Measurements from ENCODE around the gene LRRK1.

Gene LRRK1

DNA sequence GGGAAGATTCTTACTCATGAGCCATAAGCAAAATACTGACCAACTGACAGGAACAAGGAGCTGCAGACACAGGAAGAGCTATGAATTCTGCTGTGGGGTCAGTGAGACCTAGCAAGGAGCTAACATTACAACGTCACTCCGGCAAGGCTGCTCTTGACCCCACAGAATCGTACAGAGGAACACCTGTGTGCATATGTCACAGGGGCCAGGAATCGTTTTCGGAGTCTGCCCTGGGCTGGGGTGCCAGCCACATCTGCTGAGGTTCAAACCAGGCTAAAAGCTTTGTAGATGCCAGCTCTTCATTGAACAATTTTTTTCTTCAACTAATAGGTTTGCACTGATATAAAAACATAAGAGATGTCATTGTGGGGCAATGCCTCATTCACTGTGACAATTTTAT lies 82.6 kb downstream of the LRRK1 start:
- DNase-seq (ENCODE audit: low read depth in 1 of 2, low spot score in 1 of 2), result no peak

DNA sequence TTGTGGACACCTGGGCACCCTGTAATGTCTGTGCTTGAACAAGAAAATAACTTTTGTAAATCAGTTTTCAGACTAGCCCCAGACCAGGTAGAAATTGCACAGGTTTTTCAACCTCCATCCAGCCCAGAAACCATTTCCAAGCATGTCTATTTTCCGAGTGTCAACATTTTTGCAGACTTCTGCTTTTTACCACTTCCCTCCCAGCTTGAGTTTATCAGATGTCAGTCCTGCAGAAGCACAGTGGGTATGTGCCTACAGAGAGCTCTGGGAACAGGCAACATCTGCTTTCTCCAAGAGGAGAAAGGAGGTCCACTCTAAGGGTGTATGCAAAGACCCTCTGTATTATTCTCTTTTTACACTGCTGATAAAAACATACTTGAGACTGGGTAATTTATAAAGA lies 83.9 kb downstream of the LRRK1 start:
- DNase-seq (ENCODE audit: low read depth in 1 of 2, low spot score in 1 of 2), result no peak

DNA sequence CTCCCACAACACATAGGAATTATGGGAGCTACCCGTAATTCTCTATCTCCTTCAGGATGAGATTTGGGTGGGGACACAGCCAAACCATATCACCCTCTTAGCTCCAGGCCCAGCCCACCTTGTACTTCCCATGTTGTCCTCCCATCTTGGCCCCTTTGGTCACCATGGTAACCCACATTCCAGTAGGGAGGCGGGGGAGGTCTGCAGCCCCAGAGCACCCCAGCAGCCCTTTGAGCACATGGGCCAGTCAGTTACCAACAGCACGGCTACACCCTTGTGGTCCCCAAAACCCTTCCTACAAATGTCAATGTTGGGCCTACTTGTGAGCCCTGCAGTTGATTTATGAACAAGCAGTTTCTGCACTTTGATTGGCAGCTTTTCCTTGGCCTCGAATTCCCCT lies 84.5 kb downstream of the LRRK1 start:
- no peak for DNase-seq (ENCODE audit: low read depth in 1 of 2, low spot score in 1 of 2)

DNA sequence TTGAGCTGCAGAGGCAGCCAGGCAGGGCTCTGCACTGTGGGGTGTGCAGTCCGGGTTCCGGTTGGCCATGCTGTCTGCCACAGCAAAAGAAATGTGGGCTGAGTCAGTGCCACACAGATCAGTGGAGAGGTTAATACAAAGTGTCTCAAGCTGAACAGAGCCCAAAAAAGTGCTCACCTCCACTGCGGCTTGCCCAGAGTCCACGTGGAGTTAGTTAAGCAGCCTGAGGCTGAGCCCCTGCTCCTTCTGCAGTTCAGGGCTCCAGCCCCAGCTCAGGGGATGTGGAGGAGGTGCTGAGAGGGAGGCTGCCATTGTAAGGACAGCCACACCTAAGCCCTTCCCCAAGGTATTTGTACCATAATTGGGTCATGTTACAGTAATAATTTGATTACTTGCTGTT lies 85.3 kb downstream of the LRRK1 start:
- no peak for DNase-seq (ENCODE audit: low read depth in 1 of 2, low spot score in 1 of 2)

DNA sequence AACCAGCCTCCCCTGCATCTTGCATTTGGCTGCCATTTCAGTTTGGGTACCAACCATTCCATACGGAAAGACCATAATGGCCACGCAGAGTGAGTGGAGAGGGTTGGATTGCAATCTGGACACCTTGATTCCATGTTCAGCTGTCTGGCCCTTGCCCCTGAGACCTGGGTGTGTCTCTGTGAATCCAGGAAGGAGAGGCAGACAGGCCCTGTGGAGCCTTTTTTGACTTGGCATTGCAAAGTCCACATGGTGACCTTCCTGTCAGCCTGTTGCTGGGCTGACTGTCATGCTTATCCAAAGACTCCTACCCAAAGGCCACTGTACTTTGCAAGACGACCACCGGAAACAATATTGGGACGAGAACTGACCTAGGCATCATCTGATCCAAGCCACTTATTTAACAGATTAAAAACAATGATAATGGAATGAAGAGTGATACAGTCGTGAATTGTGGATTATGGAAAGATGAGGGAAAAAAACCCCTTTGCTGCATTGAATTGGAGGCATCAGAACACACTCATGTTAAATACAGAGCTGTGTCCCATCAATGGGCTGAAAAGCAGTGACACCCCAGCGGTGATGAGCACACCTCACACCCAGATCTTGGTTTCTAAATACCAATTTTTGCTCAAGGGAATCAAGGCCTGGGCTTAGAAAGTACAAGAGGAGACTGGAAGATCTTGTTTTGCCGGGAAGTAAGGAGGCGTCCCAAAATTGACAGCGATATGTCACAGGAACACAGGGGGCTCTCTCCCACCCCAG lies 86.0 kb downstream of the LRRK1 start:
- DNase-seq (ENCODE audit: low read depth in 1 of 2, low spot score in 1 of 2), result no peak

DNA sequence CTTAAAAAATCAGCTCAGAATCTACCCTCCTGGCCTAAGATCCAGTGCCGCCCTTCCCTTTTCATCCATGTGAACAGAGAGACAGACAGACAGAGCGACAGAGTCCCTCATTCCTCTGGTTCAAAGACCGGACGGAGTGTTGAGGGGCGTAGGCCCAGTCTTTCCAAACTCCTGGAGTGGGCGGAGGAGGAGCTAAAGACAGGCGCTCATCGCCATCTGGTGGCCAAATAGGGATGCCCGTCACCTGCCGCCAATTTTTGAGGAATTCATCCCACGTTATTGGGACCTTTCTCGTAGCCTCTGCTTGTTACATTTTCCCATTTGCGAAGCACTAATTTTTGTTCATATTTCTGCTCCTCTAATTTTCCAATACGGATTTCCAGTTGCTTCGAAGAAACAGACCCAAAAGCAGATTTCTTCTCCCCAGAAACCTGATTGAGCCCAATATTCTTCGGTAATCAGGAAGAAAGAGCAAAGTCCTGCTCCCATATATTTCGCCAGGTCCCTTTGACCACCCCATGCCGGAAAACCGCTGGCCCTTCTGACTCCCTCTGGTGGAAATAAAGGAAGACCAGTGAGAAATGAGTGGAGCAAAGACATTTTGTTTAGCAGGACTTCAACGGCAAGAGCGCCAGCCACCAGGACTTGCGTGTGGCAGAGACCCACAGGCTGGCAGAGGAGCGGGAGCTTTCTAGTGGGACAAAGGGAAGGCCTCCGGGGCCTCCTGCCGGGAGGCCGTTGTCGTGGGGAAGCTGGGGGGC lies 88.0 kb downstream of the LRRK1 start:
- DNase-seq (ENCODE audit: low read depth in 1 of 2, low spot score in 1 of 2), result peak; percentile 34 to 62

DNA sequence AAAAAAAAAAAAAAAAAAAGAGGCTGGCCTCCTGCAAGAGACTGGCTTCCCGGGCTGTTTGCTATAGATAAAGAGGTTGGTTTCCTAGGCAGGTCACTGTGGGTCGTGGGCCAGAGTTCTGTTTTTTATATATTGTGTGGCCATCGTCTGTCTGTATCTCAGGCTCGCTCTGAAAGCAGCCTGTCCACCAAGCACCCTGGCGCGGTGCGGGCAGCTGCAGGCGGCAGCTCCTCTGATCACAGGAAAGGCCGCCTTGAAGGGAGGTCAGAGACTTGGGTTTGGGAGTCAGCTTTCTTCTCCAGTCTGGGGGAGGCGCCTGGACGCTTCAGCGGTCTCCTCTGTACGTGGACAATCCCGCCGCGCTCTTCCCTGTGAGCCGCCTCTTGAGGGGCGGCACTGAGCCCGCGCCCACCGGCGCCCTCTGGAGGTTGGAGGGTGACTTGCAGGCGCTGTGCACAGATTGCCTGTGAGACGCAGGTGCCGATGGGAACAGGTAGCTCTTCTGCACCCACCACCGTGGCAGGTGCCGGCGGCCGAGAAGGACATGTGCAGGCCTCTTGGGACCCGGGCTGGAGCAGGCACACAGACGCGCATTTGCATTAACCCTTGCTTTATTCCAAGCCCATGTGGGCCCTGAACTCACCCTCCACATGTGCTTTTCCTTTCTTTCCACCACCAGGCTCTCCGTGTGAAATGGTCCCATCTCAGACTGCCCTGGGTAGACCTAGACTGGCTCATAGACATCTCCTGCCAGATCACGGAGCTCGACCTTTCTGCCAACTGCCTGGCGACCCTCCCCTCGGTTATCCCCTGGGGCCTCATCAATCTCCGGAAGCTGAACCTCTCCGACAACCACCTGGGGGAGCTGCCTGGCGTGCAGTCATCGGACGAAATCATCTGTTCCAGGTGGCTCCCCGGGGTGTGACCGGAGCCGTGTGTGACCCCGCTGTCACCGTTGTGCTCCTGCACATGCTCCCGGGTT lies 89.3 kb downstream of the LRRK1 start:
- DNase-seq (ENCODE audit: low read depth in 1 of 2, low spot score in 1 of 2), result peak; percentile 80 to 81

DNA sequence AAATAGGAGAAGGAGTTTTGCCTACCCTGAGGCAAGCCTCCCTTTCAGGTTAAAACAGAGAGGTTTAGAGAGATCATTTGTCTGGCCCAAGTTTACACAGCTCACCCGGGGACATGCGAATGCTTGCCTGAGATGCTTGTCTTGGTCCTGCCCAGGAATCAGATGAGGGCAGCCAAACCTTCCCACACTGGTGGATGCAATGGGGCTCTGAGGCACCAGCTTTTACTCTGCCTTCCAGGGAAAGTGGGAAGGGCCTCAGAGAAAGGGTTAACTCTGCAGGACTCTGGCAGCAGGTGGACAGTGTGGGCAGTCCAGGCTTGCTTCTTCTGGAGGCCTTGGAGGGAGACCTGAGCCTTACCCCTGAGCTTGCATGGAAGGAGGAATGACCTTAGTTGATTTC lies 90.0 kb downstream of the LRRK1 start:
- no peak for DNase-seq (ENCODE audit: low read depth in 1 of 2, low spot score in 1 of 2)

DNA sequence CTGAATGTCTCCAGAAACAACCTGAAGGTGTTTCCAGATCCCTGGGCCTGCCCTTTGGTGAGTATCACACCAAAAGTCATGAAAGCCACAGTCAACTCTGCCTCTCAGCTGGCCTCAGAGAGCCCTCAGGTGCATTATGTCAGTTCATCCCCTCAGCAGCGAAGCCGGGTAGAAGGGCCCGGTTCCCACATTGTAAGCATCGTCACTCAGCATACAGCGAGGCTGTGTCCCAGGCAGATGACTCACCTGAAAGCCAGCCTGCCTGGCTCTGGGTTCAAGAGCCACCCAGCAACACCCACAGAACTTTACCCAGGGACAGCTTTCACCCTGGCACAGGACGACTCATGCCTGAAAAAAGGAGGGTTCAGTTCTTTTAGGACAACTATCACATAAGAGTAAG lies 91.6 kb downstream of the LRRK1 start:
- no peak for DNase-seq (ENCODE audit: low read depth in 1 of 2, low spot score in 1 of 2)

DNA sequence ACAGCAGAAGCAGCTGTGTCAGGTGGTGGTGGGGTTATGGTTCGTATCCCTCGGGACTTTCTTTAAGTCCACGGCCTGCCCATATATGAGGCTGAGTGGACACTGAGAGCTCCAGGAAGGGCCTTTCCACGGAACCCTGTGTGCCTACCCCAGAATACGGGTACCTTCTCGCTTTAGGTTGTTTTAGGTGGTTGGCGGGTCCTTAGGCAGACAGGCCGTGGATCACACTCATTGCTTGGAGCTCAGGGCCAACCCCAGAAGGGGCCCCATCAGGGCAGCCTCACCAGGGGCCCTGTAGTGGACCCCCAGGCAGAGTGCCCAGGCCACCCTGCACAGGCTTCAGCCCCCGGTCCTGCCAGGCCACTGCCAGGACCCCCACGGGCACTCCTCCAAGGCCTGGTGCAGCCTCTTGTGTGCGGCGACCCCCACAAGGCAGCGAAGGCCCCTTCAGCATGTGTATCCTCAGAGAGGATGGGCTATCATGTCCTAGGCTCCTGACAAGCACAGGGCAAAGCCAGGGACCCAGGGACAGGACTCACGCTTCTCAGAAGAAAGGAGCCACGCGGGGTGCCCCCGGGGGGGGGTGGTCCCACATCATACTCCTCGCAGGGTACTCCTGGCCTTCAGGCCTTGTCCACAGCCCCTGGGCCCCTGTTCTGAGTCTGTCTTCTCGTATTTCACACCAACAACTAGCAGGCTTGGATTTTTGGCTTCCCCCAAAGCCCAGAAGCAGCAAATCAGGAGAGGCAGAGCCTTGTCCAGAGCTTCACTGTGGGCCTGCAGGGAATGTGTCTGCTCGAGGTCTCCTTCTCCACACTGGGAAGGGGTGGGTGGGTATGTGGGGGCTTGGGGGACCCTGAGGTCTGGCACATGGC lies 93.4 kb downstream of the LRRK1 start:
- no peak for DNase-seq (ENCODE audit: low read depth in 1 of 2, low spot score in 1 of 2)

DNA sequence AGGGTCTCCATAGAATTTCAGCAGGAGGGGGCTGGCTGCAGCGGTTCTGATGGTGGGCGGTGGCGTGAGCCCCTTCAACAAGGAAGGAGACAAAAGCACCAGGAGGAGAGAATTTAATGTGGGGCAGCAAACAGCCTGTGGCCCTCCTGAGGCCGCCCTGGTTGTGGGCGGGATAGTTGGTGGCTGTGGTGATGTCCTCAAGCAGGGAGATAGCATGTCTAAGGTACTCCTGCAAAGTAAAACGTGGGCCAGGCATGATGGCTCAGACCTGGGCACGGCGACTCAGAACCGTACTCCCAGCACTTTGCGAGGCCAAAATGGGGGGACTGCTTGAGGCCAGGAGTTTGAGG lies 94.0 kb downstream of the LRRK1 start:
- DNase-seq (ENCODE audit: low read depth in 1 of 2, low spot score in 1 of 2), result no peak

DNA sequence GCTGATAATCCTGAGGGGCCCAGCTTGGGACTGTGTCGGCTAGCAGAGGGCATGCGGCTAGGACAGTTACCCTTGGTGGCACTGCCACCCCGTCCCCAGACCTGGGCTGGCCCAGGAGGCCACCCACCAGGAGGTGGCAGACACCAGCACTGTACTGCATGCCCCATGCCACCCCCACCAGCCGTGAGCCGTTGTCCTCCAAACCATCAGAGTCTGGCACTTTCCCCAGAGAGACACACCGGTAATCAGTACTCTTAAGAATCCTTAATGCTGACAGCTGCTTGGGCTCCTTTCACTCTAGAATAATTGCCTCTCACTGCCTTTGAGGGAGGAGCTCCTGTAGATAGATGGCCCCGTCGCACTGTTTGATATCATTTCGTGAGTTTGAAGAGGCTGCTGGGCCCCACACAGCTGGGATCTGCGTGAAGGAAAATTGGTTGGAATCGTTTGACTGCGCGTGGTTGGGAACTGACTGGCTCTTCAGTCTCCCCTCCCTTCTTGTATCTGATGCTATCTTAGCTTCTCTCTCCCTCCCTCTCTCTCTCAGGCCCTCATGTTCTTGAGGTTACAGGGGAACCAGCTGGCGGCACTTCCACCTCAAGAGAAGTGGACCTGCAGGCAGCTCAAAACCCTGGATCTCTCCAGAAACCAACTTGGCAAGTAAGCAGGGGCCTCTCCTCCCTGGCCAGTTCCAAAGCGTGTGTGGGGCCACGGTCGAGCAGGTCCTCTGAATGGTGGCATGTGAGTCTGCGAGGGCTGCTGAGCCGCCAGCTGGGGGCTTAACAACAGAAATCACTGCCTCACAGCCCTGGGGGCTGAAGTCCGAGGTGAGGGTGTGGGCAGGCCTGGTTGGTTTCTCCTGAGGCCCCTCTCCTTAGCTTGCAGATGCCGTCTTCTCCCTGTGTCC lies 94.9 kb downstream of the LRRK1 start:
- no peak for DNase-seq (ENCODE audit: low read depth in 1 of 2, low spot score in 1 of 2)

DNA sequence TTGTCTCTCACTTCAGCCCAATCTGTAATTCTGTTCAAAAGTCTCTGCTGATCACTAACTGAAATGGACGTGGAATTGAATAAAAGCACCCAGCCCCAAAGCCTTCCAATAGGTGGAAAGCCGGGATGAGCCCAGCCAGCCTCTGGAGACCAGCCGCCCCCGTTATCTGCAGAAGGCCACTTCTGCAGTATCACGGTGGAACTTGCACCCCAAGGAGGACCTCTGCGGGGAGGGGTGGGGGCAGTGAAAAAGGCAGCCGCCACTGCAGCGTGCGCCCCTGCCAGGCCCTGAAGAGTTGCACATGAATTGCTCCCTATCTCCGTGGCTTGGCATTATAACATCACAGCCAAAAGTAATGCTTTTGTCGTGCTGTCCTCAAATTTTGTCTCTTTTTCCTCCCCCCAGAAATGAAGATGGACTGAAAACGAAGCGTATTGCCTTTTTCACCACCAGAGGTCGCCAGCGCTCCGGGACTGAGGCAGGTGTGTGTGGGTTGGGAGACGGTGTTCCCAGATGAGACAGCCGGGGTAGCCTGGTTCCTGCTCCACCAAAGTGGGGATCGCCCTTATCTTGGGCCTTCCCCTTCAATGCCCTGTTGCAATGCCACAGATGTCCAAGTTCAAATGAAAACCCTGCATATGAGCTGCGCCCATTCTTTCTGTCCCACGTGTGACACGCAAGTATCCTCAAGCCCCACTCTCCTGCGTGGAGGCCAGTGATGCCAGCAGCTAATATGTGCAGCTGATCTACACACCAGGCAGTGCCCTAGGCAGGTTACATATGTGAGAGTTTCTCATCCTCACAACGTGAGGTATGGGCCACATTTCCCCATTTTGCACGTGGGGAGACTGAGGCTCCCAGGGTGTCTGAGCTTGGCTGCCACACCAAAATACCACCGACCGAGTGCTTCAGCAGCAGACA lies 96.0 kb downstream of the LRRK1 start:
- DNase-seq (ENCODE audit: low read depth in 1 of 2, low spot score in 1 of 2), result peak; percentile 58 to 65

DNA sequence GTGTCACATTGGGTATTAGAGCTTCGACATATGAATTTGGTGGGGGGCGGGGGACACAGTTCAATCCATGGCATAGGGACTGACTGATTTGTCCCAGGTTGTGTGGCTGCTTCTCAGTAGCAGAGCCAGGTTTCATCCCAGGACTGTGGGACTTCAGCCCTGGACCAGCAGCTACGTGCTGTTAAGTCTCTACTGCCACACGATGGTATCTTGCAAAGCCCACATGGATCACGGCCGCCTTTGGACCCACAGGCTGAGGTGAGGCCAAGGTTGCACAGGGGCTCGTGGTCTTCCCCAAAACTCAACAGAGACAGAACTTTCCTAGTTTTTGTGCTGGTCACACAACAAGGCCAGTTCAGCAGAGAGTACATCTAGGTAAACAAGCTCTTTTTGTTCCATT lies 97.4 kb downstream of the LRRK1 start:
- DNase-seq (ENCODE audit: low read depth in 1 of 2, low spot score in 1 of 2), result no peak

DNA sequence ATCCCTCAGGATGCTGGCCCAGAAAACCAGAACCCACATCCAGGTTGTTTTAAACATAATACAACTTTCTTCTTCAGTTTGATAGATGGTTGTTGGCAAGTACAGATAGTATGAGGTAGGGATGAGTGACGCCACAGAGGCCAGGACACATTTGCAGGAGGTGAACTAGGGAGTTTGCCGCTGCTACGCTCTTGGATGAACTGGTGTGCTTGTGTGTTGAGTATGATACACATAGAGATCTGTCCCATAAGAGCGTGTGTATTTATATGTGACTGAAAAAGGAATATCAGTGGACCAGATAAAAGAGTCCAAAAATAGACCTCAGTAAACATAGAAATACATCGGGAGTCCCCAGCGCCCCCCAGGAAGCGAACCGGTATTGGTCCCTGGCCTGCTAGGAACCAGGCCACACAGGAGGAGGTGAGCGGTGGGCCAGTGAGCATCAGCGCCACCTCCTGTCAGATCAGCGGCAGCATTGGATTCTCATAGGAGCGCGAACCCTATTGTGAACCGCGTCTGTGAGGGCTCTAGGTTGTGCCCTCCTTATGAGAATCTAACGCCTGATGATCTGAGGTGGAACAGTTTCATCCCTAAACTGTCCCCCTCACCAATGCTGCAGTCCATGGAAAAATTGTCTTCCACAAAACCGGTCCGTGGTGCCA lies 98.1 kb downstream of the LRRK1 start:
- DNase-seq (ENCODE audit: low read depth in 1 of 2, low spot score in 1 of 2), result no peak

DNA sequence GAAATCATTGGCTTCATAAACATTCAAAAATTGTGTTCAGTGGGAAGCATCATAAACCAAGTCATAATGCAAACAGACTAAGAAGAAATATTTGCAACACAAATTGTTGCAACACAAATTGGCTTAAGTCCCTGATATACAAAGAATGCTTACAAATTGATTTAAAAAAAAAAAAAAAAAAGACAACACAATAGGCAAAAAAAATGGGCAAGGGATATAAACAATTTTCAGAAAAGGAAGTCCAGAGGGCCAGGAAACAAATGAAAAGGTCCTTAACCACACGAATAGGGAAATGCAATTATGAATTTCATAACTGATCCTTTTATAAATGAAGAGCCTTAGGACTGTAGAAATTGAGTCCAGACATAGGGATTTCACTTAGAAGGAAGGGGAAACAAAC lies 98.9 kb downstream of the LRRK1 start:
- DNase-seq (ENCODE audit: low read depth in 1 of 2, low spot score in 1 of 2), result no peak

DNA sequence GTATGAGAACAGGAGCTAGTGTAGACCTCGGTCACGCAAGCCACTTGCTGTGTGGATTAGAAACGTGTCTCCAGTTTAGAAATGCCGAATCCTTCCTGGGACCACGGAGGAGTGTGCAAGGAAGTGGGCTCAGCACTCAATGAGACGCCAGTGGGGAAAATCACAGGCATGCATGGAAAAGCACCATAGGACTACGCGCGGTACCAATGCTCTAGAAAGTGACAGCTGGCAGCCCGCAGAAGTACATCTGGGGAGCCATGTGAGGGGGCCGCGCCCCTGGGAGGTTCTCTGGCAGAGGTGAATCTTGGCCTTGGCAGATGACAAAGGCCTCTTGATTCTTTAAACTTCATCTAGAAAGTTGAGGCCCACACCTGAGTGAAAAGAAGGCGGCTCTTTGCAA lies 99.3 kb downstream of the LRRK1 start:
- no peak for DNase-seq (ENCODE audit: low read depth in 1 of 2, low spot score in 1 of 2)

DNA sequence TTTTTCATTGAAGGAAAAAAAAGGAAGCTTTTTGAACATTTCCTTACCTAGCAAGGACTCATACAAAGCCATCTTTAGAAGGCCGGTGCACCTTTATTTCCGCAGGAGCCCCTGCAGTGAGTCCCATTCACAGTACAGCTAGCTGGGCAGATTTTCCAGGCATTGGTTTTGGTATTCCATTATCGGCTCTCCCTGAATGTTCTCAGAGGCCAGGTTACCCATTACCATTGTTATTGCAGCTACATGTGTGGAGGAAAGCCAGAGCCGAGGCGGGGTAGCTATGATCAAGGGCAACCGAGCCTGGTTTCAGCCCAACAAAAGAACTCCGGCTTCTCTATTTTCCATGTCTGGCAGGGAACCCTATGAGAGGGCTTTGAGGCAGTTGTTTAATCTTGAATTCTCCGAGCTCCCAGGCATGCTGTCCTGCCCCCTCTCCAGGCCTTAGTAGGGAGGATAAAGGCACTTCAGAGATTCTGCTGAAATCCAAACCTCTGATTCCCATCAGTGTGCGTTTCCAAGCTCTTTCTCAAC lies 100.3 kb downstream of the LRRK1 start:
- no peak for DNase-seq (ENCODE audit: low read depth in 1 of 2, low spot score in 1 of 2)

All from activated CD4-positive, alpha-beta T cell treated with anti-CD3 and anti-CD28 coated beads, Interleukin-2, amount 50 U/mL, for 24 hours (primary cell).